B cell (primary cell): Measurements from ENCODE around the gene CDH16. TPM values are rescaled to one million over a fixed set of nuclear protein-coding genes. Genes with fewer than 3 reads are reported as not detected.

Experiments
- ATAC-seq: fragments of 200-7000 bp; cut with Tn5 transposase; one replicate; pipeline ENCODE4 v1.10.0; 2021; ENCODE audit warnings: low read depth, mild to moderate bottlenecking, moderate number of reproducible peaks, moderate library complexity
- CTCF ChIA-PET: fragments of 350-600 bp; sonication (Branson Sonifier 250); formaldehyde crosslinking; loops from one replicate; lab custom pipeline; 2021; ENCODE audit warnings: antibody characterized with exemption, inconsistent platforms; lab: Charles Lee
- POLR2A ChIA-PET: fragments of 350-600 bp; sonication (Branson Sonifier 250); formaldehyde crosslinking; loops from one replicate; lab custom pipeline; 2021; ENCODE audit warnings: antibody characterized with exemption; lab: Charles Lee
- DNase-seq: peaks from one replicate; pipeline ENCODE4 v3.0.0; 2013
- H2AFZ ChIP-seq: 2 replicates; pipeline ENCODE4 v1.6.1; 2012; ENCODE audit warnings: mild to moderate bottlenecking, low read depth, low read length; ENCODE audit not compliant: insufficient read depth, poor library complexity, severe bottlenecking
- H3K27ac ChIP-seq, 2 donors: 1 replicate in 1 of 2; 2 replicates in 1 of 2; pipeline ENCODE4 v1.5.1; 2012 to 2013; ENCODE audit warnings: low read length in 2 of 2, mild to moderate bottlenecking in 2 of 2, moderate library complexity in 1 of 2
- H3K27me3 ChIP-seq, 4 experiments: fragments of 200-600 bp in 1 of 4; sonication (generic) in 1 of 4; replicated peaks in 1 of 4; 1 replicate in 2 of 4; 2 replicates in 2 of 4; pipeline versions ENCODE4 v1.6.1 to v1.7.0; 2013 to 2016; ENCODE audit warnings: low read length in 3 of 4, mild to moderate bottlenecking in 2 of 4, mixed read lengths in 1 of 4, moderate library complexity in 1 of 4; ENCODE audit not compliant: insufficient read depth in 4 of 4, control insufficient read depth in 3 of 4; ENCODE audit errors: control extremely low read depth in 1 of 4
- H3K36me3 ChIP-seq, 2 experiments: replicated peaks in 1 of 2; 1 replicate in 1 of 2; 2 replicates in 1 of 2; pipeline versions ENCODE4 v1.6.1 to v1.7.1; 2013; ENCODE audit warnings: low read length in 1 of 2; ENCODE audit not compliant: insufficient read depth in 2 of 2, control insufficient read depth in 1 of 2; ENCODE audit errors: control extremely low read depth in 1 of 2, extremely low read depth in 1 of 2
- H3K4me1 ChIP-seq, 2 donors: fragments of 200-600 bp in 1 of 2; sonication (generic) in 1 of 2; 1 replicate in 1 of 2; 2 replicates in 1 of 2; pipeline versions ENCODE4 v1.5.1 to v1.6.1; 2013 to 2017; ENCODE audit warnings: low read length in 2 of 2; ENCODE audit not compliant: control insufficient read depth in 2 of 2, insufficient read depth in 2 of 2
- H3K4me2 ChIP-seq: replicated peaks from 2 replicates; pipeline ENCODE3; 2012; ENCODE audit warnings: mild to moderate bottlenecking, low read depth, low read length; ENCODE audit not compliant: poor library complexity, severe bottlenecking
- H3K4me3 ChIP-seq, 5 experiments: fragments of 200-600 bp in 1 of 5; sonication (generic) in 1 of 5; 1 replicate in 3 of 5; 2 replicates in 2 of 5; pipeline versions ENCODE4 v1.5.1 to v1.7.0; 2011 to 2016; ENCODE audit warnings: low read length in 4 of 5, mild to moderate bottlenecking in 4 of 5, low read depth in 2 of 5, control low read depth in 1 of 5, moderate library complexity in 1 of 5; ENCODE audit not compliant: insufficient read depth in 1 of 5; ENCODE audit errors: control extremely low read depth in 1 of 5, extremely low read depth in 1 of 5
- H3K79me2 ChIP-seq: fragments of 200-600 bp; sonication (generic); one replicate; pipeline ENCODE4 v1.6.0; 2016; ENCODE audit warnings: low read length; ENCODE audit not compliant: control insufficient read depth, insufficient read depth
- H3K9ac ChIP-seq: fragments of 200-600 bp; sonication (generic); 2 replicates; pipeline ENCODE4 v1.6.1; 2017; ENCODE audit warnings: mild to moderate bottlenecking, low read length, moderate library complexity
- H3K9me3 ChIP-seq, 3 donors: one replicate each; pipeline versions ENCODE4 v1.6.1 to v1.7.1; 2013; ENCODE audit warnings: low read length in 2 of 3; ENCODE audit not compliant: control insufficient read depth in 2 of 3, insufficient read depth in 1 of 3; ENCODE audit errors: control extremely low read depth in 1 of 3
- H4K20me1 ChIP-seq: 2 replicates; pipeline ENCODE4 v1.6.0; 2012; ENCODE audit warnings: mild to moderate bottlenecking, low read length; ENCODE audit not compliant: insufficient read depth, control insufficient read depth, poor library complexity, severe bottlenecking
- H3K27ac Mint-ChIP-seq: one replicate; pipeline ENCODE4 v1.8.0; 2021; ENCODE audit warnings: mixed read lengths
- H3K27me3 Mint-ChIP-seq: one replicate; pipeline ENCODE4 v1.8.0; 2021; ENCODE audit warnings: mixed read lengths
- H3K4me1 Mint-ChIP-seq: one replicate; pipeline ENCODE4 v1.8.0; 2021; ENCODE audit warnings: mixed read lengths
- H3K4me3 Mint-ChIP-seq: one replicate; pipeline ENCODE4 v1.8.0; 2021; ENCODE audit warnings: mixed read lengths
- H3K9me3 Mint-ChIP-seq: one replicate; pipeline ENCODE4 v1.8.0; 2022; ENCODE audit warnings: mixed read lengths; ENCODE audit not compliant: insufficient read depth
- CTCF ChIP-seq: fragments of 200-600 bp; IDR thresholded peaks from one replicate; pipeline ENCODE4 v1.8.0; 2022; ENCODE audit warnings: antibody characterized with exemption, mild to moderate bottlenecking
- EZH2 ChIP-seq: IDR thresholded peaks from 2 replicates; pipeline ENCODE4 v1.6.1; 2012; ENCODE audit warnings: borderline replicate concordance, low read depth, mild to moderate bottlenecking, moderate library complexity, low read length; ENCODE audit not compliant: insufficient read depth, poor library complexity, severe bottlenecking
- WGBS: methylation state at CpG from one replicate; pipeline ENCODE4 v1.1.5; 2013; ENCODE audit warnings: missing lambda C conversion rate; ENCODE audit not compliant: insufficient coverage; 5-methylcytosine and 5-hydroxymethylcytosine counted together
- intact Hi-C: fragments of 100-400 bp; cut with micrococcal nuclease; formaldehyde crosslinking; loops from one replicate; pipeline ENCODE4 v1.10.0; 2022
- polyA plus RNA-seq: library from polyadenylated mRNA; depleted of rRNA; stranded (reverse); fragments of >200 nt; gene quantifications from 2 replicates; pipeline ENCODE4 v1.2.3, GENCODE V29; 2012
- total RNA-seq, 2 donors: library from RNA; stranded (reverse); fragments of 120-200 nt in 1 of 2; gene quantifications; 1 replicate in 1 of 2; 2 replicates in 1 of 2; pipeline versions ENCODE4 v1.2.3 to v1.2.4, GENCODE V29; 2013 to 2022

The CDH16 gene
- total and polyA plus RNA-seq, 2 donors (not counting 1 experiment from before 2014, with no cell fraction given), result not detected

GRCh38 chr16:66946974-66947301 lies 28.3 kb upstream of the CDH16 start:
- peaks cover 0 to 33% (median 19%) of the 10 kb centered on the region in 4 experiments for H3K27me3 ChIP-seq
- CTCF ChIA-PET, result interaction anchor here (0.7 to 2.0 kb wide), 7 partner anchors 8 to 238 kb away, joined by 3 to 7 read pairs (median 3); no protein-coding TSS in a partner anchor
- no peak overlapping the region for H3K4me2 ChIP-seq
- H3K4me1 ChIP-seq, result peaks cover 15 to 23% of the 10 kb centered on the region in 2 donors
- no peak overlapping the region for H2AFZ ChIP-seq
- Mint-ChIP-seq H3K27me3 (peaks cover 39% of the 10 kb centered on the region), H3K9me3 (no peaks in the 10 kb centered on the region), H3K27ac (no peak overlapping the region), H3K4me1 (peaks cover 18% of the 10 kb centered on the region), H3K4me3 (peak overlapping the region; percentile 93)
- no peaks in the 10 kb centered on the region for H4K20me1 ChIP-seq
- H3K9me3 ChIP-seq, result peaks cover 0 to 12% (median 0%) of the 10 kb centered on the region in 3 donors
- no peak overlapping the region for H3K4me3 ChIP-seq
- ATAC-seq (no peak), DNase-seq (no peak)
- H3K79me2 ChIP-seq, result no peaks in the 10 kb centered on the region
- TF ChIP-seq CTCF (no peak), EZH2 (no peak)
- no peak overlapping the region for H3K27ac ChIP-seq
- WGBS, result 74% methylated on average over 3 of the region's 5 CpGs
- H3K9ac ChIP-seq, result no peak overlapping the region
- H3K36me3 ChIP-seq, result peaks cover 0 to 15% of the 10 kb centered on the region in 2 experiments
- intact Hi-C loops, result loop anchor here (1.0 kb wide), 3 partner anchors 13 to 237 kb away; partner anchors contain the start of gene CIAO2B
- POLR2A ChIA-PET, result no interaction called here

DNA sequence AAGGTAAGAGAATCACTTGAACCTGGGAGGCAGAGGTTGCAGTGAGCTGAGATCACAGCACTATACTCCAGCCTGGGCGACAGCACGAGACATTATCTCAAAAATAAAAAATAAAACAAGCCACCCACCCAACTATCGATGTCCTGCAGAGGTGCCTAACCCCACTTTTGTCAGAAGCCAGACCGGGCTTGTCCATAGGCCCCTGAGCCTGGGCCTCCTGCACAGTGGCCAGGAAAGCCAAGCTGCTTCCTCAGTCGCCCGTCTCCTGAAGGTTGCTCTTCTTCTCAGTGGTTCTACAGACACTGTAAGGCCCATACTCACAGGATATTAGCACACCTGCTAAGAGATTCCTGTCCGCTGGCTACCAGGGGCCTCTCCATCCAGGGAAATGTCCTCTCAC lies 27.9 kb upstream of the CDH16 start:
- Histone ChIP-seq H3K36me3 (peaks cover 0 to 19% of the 10 kb centered on the region in 2 experiments), H3K27ac (no peak overlapping the region), H3K4me3 (no peak overlapping the region), H2AFZ (no peak overlapping the region), H3K4me1 (peaks cover 15 to 23% of the 10 kb centered on the region in 2 donors), H3K27me3 (peaks cover 0 to 33% (median 18%) of the 10 kb centered on the region in 4 experiments), H3K9me3 (peaks cover 0 to 12% (median 0%) of the 10 kb centered on the region in 3 donors), H3K79me2 (no peaks in the 10 kb centered on the region), H4K20me1 (no peaks in the 10 kb centered on the region), H3K4me2 (no peak overlapping the region), H3K9ac (no peak overlapping the region)
- Mint-ChIP-seq H3K4me1 (peaks cover 18% of the 10 kb centered on the region), H3K27me3 (peaks cover 35% of the 10 kb centered on the region), H3K9me3 (no peaks in the 10 kb centered on the region), H3K27ac (no peak overlapping the region), H3K4me3 (no peak overlapping the region)
- DNase-seq (no peak), ATAC-seq (no peak)
- TF ChIP-seq CTCF (no peak), EZH2 (no peak)
- POLR2A ChIA-PET, result no interaction called here
- intact Hi-C loops, result no loop called here
- CTCF ChIA-PET, result interaction anchor here (0.7 to 2.0 kb wide), 6 partner anchors 10 to 239 kb away, joined by 3 to 7 read pairs (median 4); no protein-coding TSS in a partner anchor
- 82% methylated on average over 7 of the region's 7 CpGs for WGBS
